WI38 (cell line): Measurements from ENCODE around the gene PSENEN.

Source experiments
- H3K4me3 ChIP-seq: 2 replicates; pipeline ENCODE4 v1.5.1; 2011; ENCODE audit warnings: low read depth, mild to moderate bottlenecking, control low read depth, low read length
- TF ChIP-seq, protein P1 (sequence below): IDR thresholded peaks from 2 replicates; pipeline ENCODE4 v1.5.1; 2012; ENCODE audit warnings: low read depth, mild to moderate bottlenecking, control low read depth, low read length

Gene PSENEN

DNA sequence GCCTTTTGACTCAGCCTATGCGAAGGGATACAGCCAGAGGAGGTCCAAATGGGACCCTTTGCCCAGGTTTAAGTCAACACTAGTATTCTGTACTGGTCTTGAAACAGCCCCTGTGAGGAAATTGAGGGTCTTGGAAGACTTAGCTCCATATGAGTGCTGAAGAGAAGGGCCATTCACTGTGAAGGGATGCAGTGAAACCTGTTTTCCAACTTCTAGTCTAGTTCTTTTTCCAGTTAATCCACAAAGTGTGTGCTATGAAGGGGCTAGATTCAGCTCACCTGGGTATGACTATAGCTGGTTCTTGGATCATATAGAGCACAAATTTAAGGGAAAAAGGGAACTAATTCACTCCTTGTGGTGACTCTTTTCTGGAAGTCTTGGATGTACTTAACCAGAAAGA, 37.1 kb upstream of the PSENEN start:
- no peak overlapping the region for H3K4me3 ChIP-seq
- TF ChIP-seq, protein P1, sequence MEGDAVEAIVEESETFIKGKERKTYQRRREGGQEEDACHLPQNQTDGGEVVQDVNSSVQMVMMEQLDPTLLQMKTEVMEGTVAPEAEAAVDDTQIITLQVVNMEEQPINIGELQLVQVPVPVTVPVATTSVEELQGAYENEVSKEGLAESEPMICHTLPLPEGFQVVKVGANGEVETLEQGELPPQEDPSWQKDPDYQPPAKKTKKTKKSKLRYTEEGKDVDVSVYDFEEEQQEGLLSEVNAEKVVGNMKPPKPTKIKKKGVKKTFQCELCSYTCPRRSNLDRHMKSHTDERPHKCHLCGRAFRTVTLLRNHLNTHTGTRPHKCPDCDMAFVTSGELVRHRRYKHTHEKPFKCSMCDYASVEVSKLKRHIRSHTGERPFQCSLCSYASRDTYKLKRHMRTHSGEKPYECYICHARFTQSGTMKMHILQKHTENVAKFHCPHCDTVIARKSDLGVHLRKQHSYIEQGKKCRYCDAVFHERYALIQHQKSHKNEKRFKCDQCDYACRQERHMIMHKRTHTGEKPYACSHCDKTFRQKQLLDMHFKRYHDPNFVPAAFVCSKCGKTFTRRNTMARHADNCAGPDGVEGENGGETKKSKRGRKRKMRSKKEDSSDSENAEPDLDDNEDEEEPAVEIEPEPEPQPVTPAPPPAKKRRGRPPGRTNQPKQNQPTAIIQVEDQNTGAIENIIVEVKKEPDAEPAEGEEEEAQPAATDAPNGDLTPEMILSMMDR: no peak

DNA sequence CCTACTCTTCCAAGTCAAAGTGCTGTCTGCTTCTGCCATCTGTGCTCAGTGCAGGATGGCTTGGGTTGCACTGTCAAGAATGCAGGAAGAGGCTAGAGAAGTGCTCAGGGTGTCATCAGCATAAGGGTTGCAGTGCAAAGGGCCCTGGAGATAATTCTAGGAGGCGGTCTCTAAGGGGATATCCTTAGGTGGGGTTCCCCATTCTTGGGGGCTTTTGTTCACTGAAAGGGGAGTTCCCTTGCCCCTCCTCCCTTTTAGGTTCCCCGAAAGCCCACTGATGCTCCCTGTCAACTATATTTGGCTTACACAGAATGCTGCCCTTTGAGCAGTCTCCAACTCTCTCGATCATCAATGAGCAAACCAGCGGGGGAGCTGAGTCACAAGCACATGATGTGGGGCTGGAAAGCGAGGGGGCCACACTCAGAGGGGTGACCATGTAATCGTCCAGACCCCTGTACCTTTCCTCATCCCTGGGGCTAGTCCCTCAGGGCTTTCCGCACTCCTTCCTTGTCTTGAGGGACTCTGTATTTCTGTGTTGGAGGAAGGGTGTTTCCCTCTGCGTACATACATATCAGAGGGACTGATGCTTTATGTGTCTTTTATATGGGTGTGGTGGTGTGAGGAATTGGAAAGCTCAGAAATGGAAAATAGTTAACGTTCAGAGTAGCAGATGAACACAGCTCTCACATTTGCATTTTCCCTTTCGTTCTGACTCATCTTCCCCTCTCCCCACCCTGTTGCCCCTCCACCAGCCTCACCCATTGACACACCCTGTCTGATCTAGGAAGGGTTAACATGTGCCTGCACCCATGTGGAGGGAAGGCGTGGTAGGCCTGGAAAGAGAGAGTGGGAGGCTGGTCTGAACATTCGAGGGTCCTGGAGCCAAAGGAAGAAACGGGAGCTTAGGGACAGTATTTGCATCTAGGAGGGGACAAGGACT, 34.4 kb upstream of the PSENEN start:
- no peak overlapping the region for H3K4me3 ChIP-seq
- TF ChIP-seq, protein P1: no peak

DNA sequence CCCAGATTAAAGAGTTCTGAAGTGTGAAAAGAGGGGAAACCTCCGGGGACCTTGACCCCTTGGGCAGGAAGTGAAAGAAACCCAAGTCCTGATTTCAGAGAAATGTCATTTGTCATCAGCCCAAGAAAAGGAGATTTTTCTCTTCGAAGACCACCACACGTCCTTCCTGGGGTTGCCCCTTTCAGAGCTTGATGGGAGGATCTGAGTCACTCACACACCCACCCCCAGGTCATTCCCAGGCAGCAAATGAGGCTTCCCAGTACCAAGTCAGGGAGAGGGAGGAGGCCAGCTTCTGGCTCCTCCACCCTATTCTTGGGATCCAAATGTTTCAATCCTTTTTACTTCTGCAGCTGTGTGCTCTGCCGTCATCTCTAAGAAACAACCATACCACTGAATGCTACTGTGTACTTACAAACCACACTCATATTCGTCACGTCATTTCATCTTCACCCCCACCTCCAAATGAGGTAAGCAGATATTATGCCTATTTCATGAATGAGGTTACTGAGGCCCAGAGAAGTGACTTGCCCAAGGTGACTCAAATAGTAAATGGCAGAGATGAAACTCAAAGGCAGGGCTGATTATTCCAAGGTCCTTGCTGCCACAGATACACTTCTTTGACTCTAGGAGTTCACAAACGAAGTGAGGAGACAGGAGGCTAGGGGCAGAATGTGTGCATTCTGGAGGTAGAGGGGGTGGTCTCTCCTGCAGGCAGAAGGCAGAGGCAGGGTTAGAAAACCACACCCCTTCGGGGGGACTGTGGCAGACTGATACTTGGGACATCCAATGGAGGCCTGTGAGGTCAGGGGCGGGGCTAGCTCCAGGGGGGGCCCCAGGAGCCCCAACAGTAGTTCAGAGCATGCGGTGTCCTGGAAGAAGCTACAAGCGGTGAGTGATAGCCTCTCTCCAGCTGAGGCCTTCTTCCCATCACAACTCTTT, 32.6 kb upstream of the PSENEN start:
- TF ChIP-seq, protein P1: no peak
- no peak overlapping the region for H3K4me3 ChIP-seq

DNA sequence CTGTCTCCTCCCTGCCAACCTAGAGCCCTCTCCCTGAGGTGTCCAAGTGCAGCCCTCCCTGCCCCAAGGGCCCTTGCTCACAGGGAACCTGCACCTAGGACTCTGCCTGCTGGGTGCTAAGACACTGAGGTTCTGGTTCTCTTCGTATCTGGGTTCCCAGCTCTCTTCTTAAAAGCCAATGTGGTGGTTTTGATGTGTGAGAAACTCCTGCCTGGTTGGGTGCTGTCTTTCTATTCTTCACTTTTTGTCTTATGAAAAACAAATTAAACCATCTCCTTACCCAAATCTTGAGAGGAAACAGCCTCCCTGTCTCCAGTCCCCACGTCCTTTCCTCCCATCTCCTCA, 32.0 kb upstream of the PSENEN start:
- TF ChIP-seq, protein P1: no peak
- no peak overlapping the region for H3K4me3 ChIP-seq

DNA sequence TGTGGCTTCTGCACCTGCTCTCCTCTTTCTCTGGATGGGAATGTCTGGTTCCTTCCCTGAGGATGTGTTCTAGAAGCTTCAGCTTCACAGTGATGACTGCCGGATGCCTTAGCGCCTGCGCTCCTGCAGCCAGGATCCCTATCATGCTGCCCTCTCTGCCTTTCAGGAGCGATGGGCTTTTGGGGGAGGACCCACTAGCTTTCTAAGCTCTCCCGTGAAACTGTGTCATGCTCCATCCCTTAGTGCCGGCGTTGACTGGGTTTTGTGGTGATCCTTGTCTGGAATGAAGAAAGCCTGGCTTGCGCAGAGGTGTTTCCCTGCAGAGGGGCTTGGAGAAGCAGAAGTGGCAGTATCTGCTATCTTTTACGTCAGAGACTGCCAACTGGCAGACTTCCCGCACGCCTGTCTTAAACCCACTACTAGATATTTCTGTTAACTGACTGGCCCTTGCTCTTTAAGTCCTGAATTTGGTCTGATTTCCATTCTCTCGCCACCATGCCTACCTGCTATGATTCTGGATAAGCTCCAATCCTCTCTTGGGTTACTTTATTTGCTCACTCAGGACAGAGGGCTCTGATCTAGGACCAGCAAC, 31.5 kb upstream of the PSENEN start:
- TF ChIP-seq, protein P1: no peak
- H3K4me3 ChIP-seq: no peak overlapping the region

DNA sequence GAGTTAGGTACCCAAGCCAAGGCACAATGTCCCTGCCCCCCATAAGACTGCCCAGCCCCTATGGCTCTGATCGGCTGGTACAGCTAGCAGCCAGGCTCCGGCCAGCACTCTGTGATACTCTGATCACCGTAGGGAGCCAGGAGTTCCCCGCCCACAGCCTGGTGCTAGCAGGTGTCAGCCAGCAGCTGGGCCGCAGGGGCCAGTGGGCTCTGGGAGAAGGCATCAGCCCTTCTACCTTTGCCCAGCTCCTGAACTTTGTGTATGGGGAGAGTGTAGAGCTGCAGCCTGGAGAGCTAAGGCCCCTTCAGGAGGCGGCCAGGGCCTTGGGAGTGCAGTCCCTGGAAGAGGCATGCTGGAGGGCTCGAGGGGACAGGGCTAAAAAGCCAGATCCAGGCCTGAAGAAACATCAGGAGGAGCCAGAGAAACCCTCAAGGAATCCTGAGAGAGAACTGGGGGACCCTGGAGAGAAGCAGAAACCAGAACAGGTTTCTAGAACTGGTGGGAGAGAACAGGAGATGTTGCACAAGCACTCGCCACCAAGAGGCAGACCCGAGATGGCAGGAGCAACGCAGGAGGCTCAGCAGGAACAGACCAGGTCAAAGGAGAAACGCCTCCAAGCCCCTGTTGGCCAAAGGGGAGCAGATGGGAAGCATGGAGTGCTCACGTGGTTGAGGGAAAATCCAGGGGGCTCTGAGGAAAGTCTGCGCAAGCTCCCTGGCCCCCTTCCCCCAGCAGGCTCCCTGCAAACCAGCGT, 30.7 kb upstream of the PSENEN start:
- no peak overlapping the region for H3K4me3 ChIP-seq
- TF ChIP-seq, protein P1: no peak
